Bronchial smooth muscle cell (primary cell): ENCODE results near the gene PHPT1. TPM values are rescaled to one million over a fixed set of nuclear protein-coding genes. Genes with fewer than 3 reads are reported as not detected.

ENCODE experiments used
- total RNA-seq: library from RNA; depleted of rRNA; stranded (reverse); fragments of >200 nt; gene quantifications from 2 replicates; pipeline ENCODE4 v1.2.1, GENCODE V29; 2014

Gene PHPT1
- total RNA-seq = 177 and 292 TPM in 2 replicates

GRCh38 chr9:136849038-136849959, at the start of gene PHPT1:
Gene PHPT1 (plus strand): TSS chr9:136849409. CDS start chr9:136849431, 22 bp downstream.

GRCh38 chr9:136807281-136808074, 41.7 kb upstream of the PHPT1 start, which contains the start of gene RABL6:
Gene RABL6 (plus strand): TSS chr9:136807948. CDS start chr9:136808197, 249 bp downstream.

GRCh38 chr9:136842380-136842948, 6.7 kb upstream of the PHPT1 start, which contains the start of gene AJM1:
Gene AJM1 (plus strand): TSS chr9:136842478. CDS start chr9:136844415, 1,937 bp downstream.

GRCh38 chr9:136851941-136852663, 2.9 kb downstream of the PHPT1 start, which contains the start of gene MAMDC4:
Gene MAMDC4 (plus strand): TSS chr9:136852346. CDS start chr9:136852417, 71 bp downstream.

GRCh38 chr9:136885950-136886578, 36.9 kb downstream of the PHPT1 start, which contains the start of gene TRAF2:
Gene TRAF2 (plus strand): TSS chr9:136886516. CDS start chr9:136898741, 12,225 bp downstream.

Other genes starting within 250 kb of the PHPT1 start
- 6.1 and 8.7 TPM in 2 replicates for gene EGFL7, start 186.5 kb upstream of the PHPT1 start, total RNA-seq
- gene AGPAT2, start 162.0 kb upstream of the PHPT1 start, total RNA-seq = 27.7 and 31.8 TPM in 2 replicates
- gene DIPK1B, start 136.8 kb upstream of the PHPT1 start, total RNA-seq = 0.69 and 1.1 TPM in 2 replicates
- 0.16 TPM in 1 of 2 replicates, not detected in the other for gene LCN10, start 106.5 kb upstream of the PHPT1 start, total RNA-seq
- not detected in 2 replicates for gene LCN6, start 100.9 kb upstream of the PHPT1 start, total RNA-seq
- gene LCN8, start 91.2 kb upstream of the PHPT1 start, total RNA-seq = not detected in 2 replicates
- gene LCN15, start 84.9 kb upstream of the PHPT1 start, total RNA-seq = not detected in 2 replicates
- gene TMEM141, start 58.1 kb upstream of the PHPT1 start, total RNA-seq = 44.7 and 44.8 TPM in 2 replicates
- gene CCDC183, start 53.1 kb upstream of the PHPT1 start, total RNA-seq = 0.32 and 0.43 TPM in 2 replicates
- gene RABL6, start 41.5 kb upstream of the PHPT1 start, total RNA-seq = 54.9 and 57.4 TPM in 2 replicates
- gene AJM1, start 6.9 kb upstream of the PHPT1 start, total RNA-seq = 0.95 and 1.5 TPM in 2 replicates
- gene MAMDC4, start 2.9 kb downstream of the PHPT1 start, total RNA-seq = 0.32 and 1.1 TPM in 2 replicates
- 386 and 552 TPM in 2 replicates for gene EDF1, start 16.9 kb downstream of the PHPT1 start, total RNA-seq
- 6.0 and 9.2 TPM in 2 replicates for gene TRAF2, start 37.1 kb downstream of the PHPT1 start, total RNA-seq
- gene FBXW5, start 95.3 kb downstream of the PHPT1 start, total RNA-seq = 107 and 184 TPM in 2 replicates
- 0.32 and 0.69 TPM in 2 replicates for gene C8G, start 95.8 kb downstream of the PHPT1 start, total RNA-seq
- gene LCN12, start 102.9 kb downstream of the PHPT1 start, total RNA-seq = not detected in 2 replicates
- 0.79 and 6.0 TPM in 2 replicates for gene PTGDS, start 128.1 kb downstream of the PHPT1 start, total RNA-seq
- gene LCNL1, start 133.6 kb downstream of the PHPT1 start, total RNA-seq = 0.16 and 0.34 TPM in 2 replicates
- 5.8 and 8.5 TPM in 2 replicates for gene PAXX, start 143.0 kb downstream of the PHPT1 start, total RNA-seq
- gene CLIC3, start 147.2 kb downstream of the PHPT1 start, total RNA-seq = 6.8 and 8.2 TPM in 2 replicates
- gene ABCA2, start 178.8 kb downstream of the PHPT1 start, total RNA-seq = 14.2 and 23.9 TPM in 2 replicates
- gene FUT7, start 182.7 kb downstream of the PHPT1 start, total RNA-seq = not detected in 2 replicates
- gene NPDC1, start 196.8 kb downstream of the PHPT1 start, total RNA-seq = 11.5 and 13.1 TPM in 2 replicates
- gene ENTPD2, start 204.7 kb downstream of the PHPT1 start, total RNA-seq = under 0.01 TPM in 1 of 2 replicates, not detected in the other
- 0.26 and 0.47 TPM in 2 replicates for gene SAPCD2, start 221.1 kb downstream of the PHPT1 start, total RNA-seq
- 16.2 and 18.1 TPM in 2 replicates for gene UAP1L1, start 228.1 kb downstream of the PHPT1 start, total RNA-seq
- 73.7 and 76.9 TPM in 2 replicates for gene MAN1B1, start 237.6 kb downstream of the PHPT1 start, total RNA-seq